Panc1 (cell line): ENCODE results near the gene DCDC2B. TPM values are rescaled to one million over a fixed set of nuclear protein-coding genes. Genes with fewer than 3 reads are reported as not detected.

Experiments used
- ATAC-seq: fragments of 200-7000 bp; cut with Tn5 transposase; 2 replicates; pipeline ENCODE4 v1.9.1; 2020; ENCODE audit warnings: mild to moderate bottlenecking, moderate library complexity
- BruUV-seq: library from RNA; stranded (reverse); fragments of 400-500 nt; replicated peaks from 2 replicates; lab custom pipeline; 2021; lab: Mats Ljungman, UMichigan
- CTCF ChIA-PET: fragments of 300-600 bp; sonication (Branson Sonifier 250); formaldehyde crosslinking; loops from one replicate; lab custom pipeline; 2022; ENCODE audit warnings: antibody characterized with exemption; lab: Charles Lee
- POLR2A ChIA-PET: fragments of 300-600 bp; sonication (Branson Sonifier 250); formaldehyde crosslinking; loops from one replicate; lab custom pipeline; 2022; ENCODE audit warnings: antibody characterized with exemption; lab: Charles Lee
- DNase-seq: peaks from one replicate; pipeline ENCODE4 v3.0.0-alpha.2; 2010; ENCODE audit warnings: low read depth, low spot score
- H3K27ac ChIP-seq: 2 replicates; pipeline ENCODE4 v1.5.1; 2011; ENCODE audit warnings: mild to moderate bottlenecking, low read length, inconsistent platforms
- H3K27me3 ChIP-seq: fragments of 200-500 bp; sonication (Bioruptor generic); 2 replicates; pipeline ENCODE4 v1.6.0; 2014; ENCODE audit warnings: low read length, inconsistent platforms; ENCODE audit not compliant: control insufficient read depth, insufficient read depth
- H3K36me3 ChIP-seq: fragments of 200-500 bp; sonication (Bioruptor generic); 2 replicates; pipeline ENCODE4 v1.5.1; 2014; ENCODE audit warnings: inconsistent platforms, mild to moderate bottlenecking, low read length, moderate library complexity; ENCODE audit not compliant: control insufficient read depth, insufficient read depth
- H3K4me1 ChIP-seq: 2 replicates; pipeline ENCODE4 v1.5.1; 2011; ENCODE audit warnings: inconsistent platforms, mild to moderate bottlenecking, low read length, moderate library complexity; ENCODE audit not compliant: control insufficient read depth, insufficient read depth
- H3K4me3 ChIP-seq, 2 experiments: 2 replicates each; pipeline ENCODE4 v1.5.1; 2011 to 2012; ENCODE audit warnings: low read depth in 2 of 2, low read length in 2 of 2, mild to moderate bottlenecking in 2 of 2, inconsistent platforms in 1 of 2, moderate library complexity in 1 of 2
- H3K9me3 ChIP-seq: fragments of 200-500 bp; sonication (Bioruptor generic); 2 replicates; pipeline ENCODE4 v1.5.1; 2014; ENCODE audit warnings: low read depth, mild to moderate bottlenecking, inconsistent platforms, low read length, moderate library complexity; ENCODE audit not compliant: control insufficient read depth, insufficient read depth
- CTCF ChIP-seq: fragments of 450-650 bp; IDR thresholded peaks from 2 replicates; pipeline ENCODE4 v1.5.1; 2017; ENCODE audit warnings: mild to moderate bottlenecking
- POLR2AphosphoS5 ChIP-seq: IDR thresholded peaks from 2 replicates; pipeline ENCODE4 v1.6.1; 2012; ENCODE audit warnings: mild to moderate bottlenecking, low read depth, low read length, moderate library complexity
- REST ChIP-seq, 2 experiments: IDR thresholded peaks; 2 replicates each; pipeline ENCODE4 v1.6.1; 2011 to 2012; ENCODE audit warnings: low read depth in 2 of 2, control low read depth in 1 of 2, low read length in 1 of 2, mild to moderate bottlenecking in 1 of 2, moderate library complexity in 1 of 2; ENCODE audit not compliant: insufficient read depth in 1 of 2
- SIN3A ChIP-seq: IDR thresholded peaks from 2 replicates; pipeline ENCODE4 v1.6.1; 2012; ENCODE audit warnings: low read depth, mild to moderate bottlenecking, low read length, moderate library complexity, borderline replicate concordance; ENCODE audit not compliant: insufficient read depth
- TCF7L2 ChIP-seq: IDR thresholded peaks from 2 replicates; pipeline ENCODE4 v1.6.1; 2011; ENCODE audit warnings: mild to moderate bottlenecking, low read depth, low read length, inconsistent platforms
- in situ Hi-C: cut with HindIII; loops from 2 replicates; pipeline ENCODE4 v1.10.0; 2016; ENCODE audit warnings: low sequenced_read_pairs, low pct_unique_long_range_greater_than_20kb
- intact Hi-C: fragments of 100-400 bp; cut with micrococcal nuclease; formaldehyde crosslinking; loops from one replicate; pipeline ENCODE4 v1.10.0; 2022; ENCODE audit not compliant: unreplicated experiment
- total RNA-seq: library from RNA; stranded (reverse); gene quantifications from one replicate; pipeline ENCODE4 v1.2.1, GENCODE V29; 2021; ENCODE audit not compliant: unreplicated experiment

Gene DCDC2B
- total RNA-seq, 1 experiment from 2014 or later = not detected

GRCh38 chr1:32197837-32198236 lies 11.1 kb upstream of the DCDC2B start:
- BruUV-seq = no TSS peak
- Histone ChIP-seq H3K36me3 (peaks cover 15% of the 10 kb centered on the region), H3K4me1 (peaks cover 48% of the 10 kb centered on the region), H3K27me3 (no peaks in the 10 kb centered on the region), H3K9me3 (no peaks in the 10 kb centered on the region), H3K4me3 (no peak overlapping the region), H3K27ac (no peak overlapping the region)
- DNase-seq (no peak), ATAC-seq (no peak)
- intact Hi-C loops = no loop called here
- ChIA-PET CTCF (no interaction called here), POLR2A (interaction anchor here (0.6 kb wide), 3 partner anchors 52 to 117 kb away, joined by 4 to 14 read pairs (median 4); no protein-coding TSS in a partner anchor)
- in situ Hi-C loops = no loop called here
- no peak for TF ChIP-seq POLR2AphosphoS5
- TF ChIP-seq SIN3A = no peak
- TF ChIP-seq CTCF = no peak
- no peak for TF ChIP-seq REST (IDR thresholded peaks at IDR 0.05; ENCODE audit: insufficient read depth in 1 of 2, low read depth in 2 of 2, low read length in 1 of 2)
- TF ChIP-seq TCF7L2 = no peak

- in situ Hi-C loops (no loop called here), intact Hi-C loops (no loop called here)
- no peaks in the 10 kb centered on the region for H3K9me3 ChIP-seq
- DNase-seq (no peak), ATAC-seq (peak; percentile 3; the same call in 1 of the 2 replicates)
- H3K27ac ChIP-seq = no peak overlapping the region
- TF ChIP-seq SIN3A (no peak), REST (IDR thresholded peaks at IDR 0.05; ENCODE audit: insufficient read depth in 1 of 2, low read depth in 2 of 2, low read length in 1 of 2) (no peak), POLR2AphosphoS5 (peak; percentile 69), TCF7L2 (no peak), CTCF (no peak)
- POLR2A ChIA-PET = interaction anchor here (0.5 to 0.6 kb wide), 2 partner anchors 52 to 614 kb away, joined by 11 to 14 read pairs; no protein-coding TSS in a partner anchor
- CTCF ChIA-PET = no interaction called here
- H3K4me1 ChIP-seq = peaks cover 49% of the 10 kb centered on the region
- H3K27me3 ChIP-seq = no peaks in the 10 kb centered on the region
- no peak overlapping the region for H3K4me3 ChIP-seq
- H3K36me3 ChIP-seq = peaks cover 11% of the 10 kb centered on the region; the same call in 1 of the 2 replicates
- no TSS peak for BruUV-seq
Observed at GRCh38 chr1:32198237-32199042, 10.4 kb upstream of the DCDC2B start.
